CD4-positive, alpha-beta T cell treated with Interleukin-2 at 100 ng/mL for 4 hours (primary cell): ENCODE data around the gene ZNF397.
"Not testable (repeated sequence)": the region's sequence is repeated elsewhere in the genome, so short reads cannot be mapped to it uniquely, and the experiment has no call there.

Source experiments
- DNase-seq: peaks from one replicate; pipeline ENCODE4 v3.0.0-alpha.2; 2020; ENCODE audit warnings: low spot score

Gene ZNF397

GRCh38 chr18:35240664-35241447, at the start of gene ZNF397:
ZNF397 (plus strand) TSS chr18:35241034; CDS start chr18:35242471, 1,437 bp downstream.
- DNase-seq, result peak; percentile 96

- DNase-seq, result no peak
Observed at GRCh38 chr18:35191698-35192025, 49.2 kb upstream of the ZNF397 start.

DNA sequence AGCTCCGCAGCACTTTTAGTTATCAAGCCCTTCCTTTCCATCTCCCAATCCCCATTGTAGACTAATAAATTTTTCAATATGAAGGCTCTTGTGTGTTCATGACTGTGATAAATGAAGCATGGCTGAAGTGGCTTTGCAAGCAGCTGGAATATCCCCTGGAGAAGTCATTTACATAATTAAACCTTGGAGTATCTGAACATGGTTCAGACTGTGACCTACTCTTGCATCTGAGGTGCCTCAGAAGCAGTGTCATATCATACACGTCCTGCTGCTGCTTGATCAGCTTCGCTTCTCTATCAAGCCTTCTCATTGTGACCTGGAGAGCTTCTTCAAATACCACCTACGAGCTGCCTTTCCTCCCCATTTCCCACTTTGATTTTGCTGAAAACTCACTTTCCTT, 48.4 kb upstream of the ZNF397 start:
- DNase-seq, result no peak

DNA sequence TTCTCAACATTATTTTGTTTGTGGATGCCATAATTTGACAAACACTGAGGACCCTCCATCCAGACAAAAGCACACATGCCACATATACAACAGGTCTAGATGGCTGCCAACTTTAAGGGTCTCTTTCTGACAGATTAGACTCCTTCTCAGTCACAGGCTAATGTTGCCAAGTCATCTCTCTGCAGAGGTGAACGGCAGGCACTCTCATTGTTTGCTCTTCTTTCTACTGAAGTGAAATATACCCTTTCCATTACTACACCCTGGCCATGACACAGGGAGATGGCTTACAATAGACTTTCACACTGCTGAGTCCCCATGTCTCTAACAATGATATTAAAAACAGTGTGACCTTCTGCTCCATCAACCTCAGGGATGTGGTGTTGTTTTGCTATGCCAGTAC, 47.5 kb upstream of the ZNF397 start:
- no peak for DNase-seq

- no peak for DNase-seq
Observed at GRCh38 chr18:35197296-35197695, 43.5 kb upstream of the ZNF397 start.

DNA sequence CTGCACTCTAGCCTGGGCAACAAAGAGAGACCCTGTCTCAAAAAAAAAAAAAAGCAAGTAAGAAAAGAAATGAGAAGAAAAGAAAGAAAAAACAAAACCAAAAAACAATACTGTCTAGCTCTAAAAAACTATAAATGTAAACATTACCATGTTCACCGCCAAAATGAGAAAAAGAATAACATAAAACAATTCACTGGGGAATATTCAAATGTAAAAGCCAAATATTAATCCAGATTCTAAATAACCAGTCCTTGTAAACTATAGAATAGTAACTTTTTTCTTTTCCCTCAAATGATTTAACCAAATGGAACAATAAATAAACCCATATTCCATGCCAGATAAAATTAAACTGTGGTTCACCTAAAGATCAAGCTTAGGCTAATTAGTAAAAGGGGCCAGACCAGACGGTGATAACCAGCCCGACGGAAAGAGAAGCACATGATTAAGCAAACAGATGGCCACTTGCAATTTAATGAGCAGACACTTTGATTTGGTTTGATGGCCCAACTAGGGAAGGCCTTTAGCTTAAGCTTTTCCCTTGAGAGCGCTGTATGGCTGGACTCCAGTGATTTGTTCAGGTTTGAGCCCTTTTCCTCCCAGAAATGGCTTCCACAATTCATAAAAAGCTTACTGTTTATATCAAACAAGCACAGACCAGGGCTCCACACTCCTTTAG, 39.4 kb upstream of the ZNF397 start:
- no peak for DNase-seq

- no peak for DNase-seq
Observed at GRCh38 chr18:35203067-35203466, 37.8 kb upstream of the ZNF397 start.

DNA sequence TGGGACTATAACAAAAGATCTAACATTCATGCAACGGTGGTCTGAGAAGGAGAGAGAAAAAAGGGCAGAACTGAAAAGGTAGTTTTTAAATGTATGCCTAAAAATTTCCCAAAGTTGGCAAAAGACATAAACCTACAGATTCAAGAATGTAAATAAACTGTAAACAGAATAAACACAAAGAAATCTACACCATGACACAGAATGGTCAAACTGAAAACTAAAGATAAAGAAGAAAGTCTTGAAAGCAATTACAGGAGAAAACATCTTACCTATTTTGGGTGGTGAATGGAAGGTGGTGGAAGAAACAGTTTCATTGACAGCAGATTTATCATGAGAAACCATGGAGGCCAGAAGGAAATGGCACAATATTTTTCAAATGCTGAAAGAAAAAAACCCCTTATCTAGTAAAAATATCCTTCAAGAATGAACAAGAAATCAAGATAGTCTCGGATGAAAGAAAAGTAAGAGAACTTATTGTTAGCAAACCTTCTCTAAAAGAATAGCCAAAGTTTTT, 35.6 kb upstream of the ZNF397 start:
- DNase-seq, result no peak

GRCh38 chr18:35205746-35206458, 34.9 kb upstream of the ZNF397 start:
- DNase-seq, result not testable (repeated sequence)

DNA sequence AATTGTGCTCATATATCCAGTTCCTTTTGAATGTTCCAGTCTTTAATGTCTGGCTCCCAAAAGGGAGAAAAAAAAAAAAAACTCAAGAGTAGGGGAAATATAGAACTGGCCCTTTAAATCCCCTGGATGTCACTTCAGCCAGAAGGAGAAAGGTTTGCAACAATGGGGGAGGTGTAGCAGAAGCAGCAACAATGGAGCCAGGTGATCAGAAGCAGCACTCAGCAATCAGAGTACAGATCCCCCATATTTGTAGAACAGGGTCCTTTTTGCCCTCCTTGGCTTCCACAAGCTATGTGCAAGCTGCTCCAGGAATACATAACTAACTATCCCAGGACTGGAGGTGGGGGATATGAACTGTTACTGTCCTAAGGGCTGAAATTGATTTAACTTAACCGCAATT, 25.8 kb upstream of the ZNF397 start:
- DNase-seq, result no peak

GRCh38 chr18:35216611-35217010, 24.2 kb upstream of the ZNF397 start:
- not testable (repeated sequence) for DNase-seq

DNA sequence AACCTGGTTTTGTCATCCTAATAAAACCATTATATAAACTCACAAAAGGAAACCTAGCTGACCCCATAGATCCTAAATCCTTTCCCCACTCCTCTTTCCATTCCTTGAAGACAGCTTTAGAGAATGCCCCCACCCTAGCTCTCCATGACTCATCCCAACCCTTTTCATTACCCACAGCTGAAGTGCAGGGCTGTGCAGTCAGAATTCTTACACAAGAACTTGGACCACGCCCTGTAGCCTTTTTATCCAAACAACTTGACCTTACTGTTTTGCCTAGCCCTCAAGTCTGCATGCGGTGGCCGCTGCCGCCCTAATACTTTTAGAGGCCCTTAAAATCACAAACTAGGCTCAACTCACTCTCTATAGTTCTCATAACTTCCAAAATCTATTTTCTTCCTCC, 21.5 kb upstream of the ZNF397 start:
- not testable (repeated sequence) for DNase-seq

DNA sequence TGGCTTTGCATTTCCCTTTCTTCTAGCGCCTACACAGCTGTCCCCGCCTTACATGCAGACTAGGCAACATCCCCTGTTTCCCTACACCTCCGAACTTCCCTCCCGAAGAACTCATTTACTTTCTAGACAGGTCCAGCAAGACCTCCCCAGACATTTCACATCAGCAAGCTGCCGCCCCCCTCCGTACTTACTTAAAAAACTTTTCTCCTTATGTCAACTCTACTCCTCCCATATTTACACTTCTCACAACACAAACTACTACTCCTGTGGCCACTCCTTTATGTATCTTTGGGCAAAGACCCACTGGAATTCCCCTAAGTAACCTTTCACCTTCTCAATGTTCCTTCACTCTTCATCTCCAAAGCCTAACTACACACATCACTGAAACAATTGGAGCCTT, 20.4 kb upstream of the ZNF397 start:
- DNase-seq, result no peak

- DNase-seq, result no peak
Observed at GRCh38 chr18:35223797-35224196, 17.0 kb upstream of the ZNF397 start.

DNA sequence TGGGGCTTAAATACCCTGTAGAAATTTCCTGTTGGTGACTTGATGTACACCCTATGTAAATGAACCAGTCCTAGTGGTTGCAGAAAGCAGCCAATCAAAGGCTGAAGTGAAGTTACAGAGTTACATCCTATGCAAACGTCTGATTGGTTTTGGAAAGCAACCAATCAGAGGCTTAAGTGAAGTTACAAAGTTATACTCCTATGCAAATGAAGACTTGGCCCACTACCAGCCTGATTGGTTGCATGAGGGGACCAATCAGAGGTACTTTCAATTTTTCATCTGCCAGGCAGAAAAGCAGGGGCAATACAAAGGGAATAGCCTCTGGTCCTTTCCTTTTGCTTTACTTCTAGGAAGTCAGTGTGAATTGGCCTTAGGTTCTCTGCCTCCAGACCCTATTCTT, 13.6 kb upstream of the ZNF397 start:
- no peak for DNase-seq

GRCh38 chr18:35231052-35231451, 9.8 kb upstream of the ZNF397 start:
- DNase-seq, result peak; percentile 86

GRCh38 chr18:35236571-35237363, 4.1 kb upstream of the ZNF397 start:
- no peak for DNase-seq

GRCh38 chr18:35239314-35239713, 1.5 kb upstream of the ZNF397 start:
- no peak for DNase-seq

- no peak for DNase-seq
Observed at GRCh38 chr18:35241448-35241804, 592 bp downstream of the ZNF397 start.

DNA sequence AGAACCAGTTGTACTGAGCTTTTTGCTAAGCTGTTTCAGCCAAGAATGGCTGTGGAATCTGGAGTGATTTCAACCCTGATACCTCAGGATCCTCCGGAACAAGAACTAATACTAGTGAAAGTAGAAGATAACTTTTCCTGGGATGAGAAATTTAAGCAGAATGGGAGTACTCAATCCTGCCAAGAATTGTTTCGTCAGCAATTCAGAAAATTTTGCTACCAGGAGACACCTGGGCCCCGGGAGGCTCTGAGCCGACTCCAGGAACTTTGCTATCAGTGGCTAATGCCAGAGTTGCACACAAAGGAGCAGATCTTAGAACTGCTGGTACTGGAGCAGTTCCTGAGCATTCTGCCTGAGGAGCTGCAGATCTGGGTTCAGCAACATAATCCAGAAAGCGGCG, 1.6 kb downstream of the ZNF397 start:
- no peak for DNase-seq

DNA sequence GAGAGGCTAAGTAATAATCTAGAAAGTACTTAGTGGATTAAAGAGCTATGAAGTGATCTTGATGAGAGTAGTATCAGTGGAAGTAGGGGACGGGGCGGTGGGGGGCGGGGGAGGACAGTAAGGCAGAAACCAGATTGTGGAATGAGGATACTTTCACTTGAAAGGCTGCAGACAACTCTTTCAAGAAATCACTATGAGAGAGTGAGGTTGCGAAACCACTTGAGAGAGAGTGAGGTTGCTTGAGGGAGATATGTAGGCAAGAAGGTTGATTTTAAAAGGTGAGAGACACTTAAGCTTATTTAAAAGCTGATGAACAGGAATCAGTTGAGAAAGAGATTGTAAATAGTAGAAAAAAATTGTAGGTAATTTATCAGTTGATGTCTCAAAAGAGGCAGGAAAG, 3.8 kb downstream of the ZNF397 start:
- DNase-seq, result no peak

DNA sequence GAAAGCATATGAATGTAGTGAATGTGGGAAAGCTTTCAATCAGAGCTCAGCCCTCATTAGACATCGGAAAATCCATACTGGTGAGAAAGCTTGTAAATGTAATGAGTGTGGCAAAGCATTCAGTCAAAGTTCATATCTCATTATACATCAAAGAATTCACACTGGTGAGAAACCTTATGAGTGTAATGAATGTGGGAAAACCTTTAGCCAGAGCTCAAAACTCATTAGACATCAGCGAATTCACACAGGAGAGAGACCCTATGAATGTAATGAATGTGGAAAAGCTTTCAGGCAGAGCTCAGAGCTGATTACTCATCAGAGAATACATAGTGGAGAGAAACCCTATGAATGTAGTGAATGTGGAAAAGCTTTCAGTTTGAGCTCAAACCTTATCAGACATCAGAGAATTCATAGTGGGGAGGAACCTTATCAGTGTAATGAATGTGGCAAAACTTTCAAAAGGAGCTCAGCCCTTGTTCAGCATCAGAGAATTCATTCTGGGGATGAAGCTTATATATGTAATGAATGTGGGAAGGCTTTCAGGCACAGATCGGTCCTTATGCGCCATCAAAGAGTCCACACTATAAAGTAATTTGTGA, 5.0 kb downstream of the ZNF397 start:
- no peak for DNase-seq
